ENCODE measurements around the gene WDPCP.

DNA sequence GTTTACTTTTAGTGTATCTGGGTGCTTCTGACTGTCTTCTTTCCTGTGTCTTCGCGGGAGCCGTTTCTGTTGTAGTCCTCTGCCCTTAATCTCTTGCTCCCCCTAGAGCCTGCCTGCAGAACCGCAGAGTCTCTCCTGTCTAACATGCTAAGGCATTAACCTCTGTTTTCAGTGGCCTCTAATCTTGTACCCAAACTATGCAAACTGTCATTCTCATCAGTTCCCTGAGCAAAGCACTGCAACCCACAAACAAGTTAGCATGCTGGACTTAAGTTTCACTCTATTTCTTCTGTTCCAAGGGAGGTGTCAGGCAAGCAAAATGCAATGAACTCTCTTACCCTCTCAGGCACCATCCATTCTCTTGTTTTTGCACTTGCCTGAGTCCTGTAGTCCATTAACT is 399.3 kb downstream of the WDPCP start:
- TF ChIP-seq CTCF (IDR thresholded peaks at IDR 0.05) (no peak), EZH2 (IDR thresholded peaks at IDR 0.05; ENCODE audit: borderline replicate concordance, insufficient read depth, low read depth, low read length, poor library complexity, severe bottlenecking) (no peak)

Data from B cell (primary cell).